Measurements from ENCODE around the gene SCUBE3.

The SCUBE3 gene

DNA sequence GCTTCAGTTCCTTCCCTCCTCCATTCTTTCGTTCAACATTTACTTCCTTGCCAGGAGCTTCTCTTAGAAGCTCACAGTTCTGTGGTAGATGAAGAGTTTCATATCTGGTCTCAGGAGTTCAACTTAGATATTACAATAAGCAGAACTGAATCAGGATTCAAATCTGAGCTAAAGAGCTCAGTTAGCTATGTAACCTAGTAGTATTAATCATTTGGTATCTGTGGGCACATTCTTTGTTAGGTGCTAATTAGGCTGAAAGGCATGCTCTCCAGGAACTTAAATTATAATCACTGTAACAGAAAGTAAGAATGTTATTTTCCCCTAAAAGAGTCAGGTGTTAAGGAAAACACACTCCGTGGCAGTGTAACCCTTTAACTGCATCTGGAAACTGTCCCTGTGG, 54.1 kb downstream of the SCUBE3 start:
- no peak overlapping the region for H3K4me3 ChIP-seq (ENCODE audit: low read length)
- TF ChIP-seq, protein P1, sequence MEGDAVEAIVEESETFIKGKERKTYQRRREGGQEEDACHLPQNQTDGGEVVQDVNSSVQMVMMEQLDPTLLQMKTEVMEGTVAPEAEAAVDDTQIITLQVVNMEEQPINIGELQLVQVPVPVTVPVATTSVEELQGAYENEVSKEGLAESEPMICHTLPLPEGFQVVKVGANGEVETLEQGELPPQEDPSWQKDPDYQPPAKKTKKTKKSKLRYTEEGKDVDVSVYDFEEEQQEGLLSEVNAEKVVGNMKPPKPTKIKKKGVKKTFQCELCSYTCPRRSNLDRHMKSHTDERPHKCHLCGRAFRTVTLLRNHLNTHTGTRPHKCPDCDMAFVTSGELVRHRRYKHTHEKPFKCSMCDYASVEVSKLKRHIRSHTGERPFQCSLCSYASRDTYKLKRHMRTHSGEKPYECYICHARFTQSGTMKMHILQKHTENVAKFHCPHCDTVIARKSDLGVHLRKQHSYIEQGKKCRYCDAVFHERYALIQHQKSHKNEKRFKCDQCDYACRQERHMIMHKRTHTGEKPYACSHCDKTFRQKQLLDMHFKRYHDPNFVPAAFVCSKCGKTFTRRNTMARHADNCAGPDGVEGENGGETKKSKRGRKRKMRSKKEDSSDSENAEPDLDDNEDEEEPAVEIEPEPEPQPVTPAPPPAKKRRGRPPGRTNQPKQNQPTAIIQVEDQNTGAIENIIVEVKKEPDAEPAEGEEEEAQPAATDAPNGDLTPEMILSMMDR (IDR thresholded peaks at IDR 0.05; ENCODE audit: insufficient read depth, low read depth, low read length, missing control alignments), result no peak

DNA sequence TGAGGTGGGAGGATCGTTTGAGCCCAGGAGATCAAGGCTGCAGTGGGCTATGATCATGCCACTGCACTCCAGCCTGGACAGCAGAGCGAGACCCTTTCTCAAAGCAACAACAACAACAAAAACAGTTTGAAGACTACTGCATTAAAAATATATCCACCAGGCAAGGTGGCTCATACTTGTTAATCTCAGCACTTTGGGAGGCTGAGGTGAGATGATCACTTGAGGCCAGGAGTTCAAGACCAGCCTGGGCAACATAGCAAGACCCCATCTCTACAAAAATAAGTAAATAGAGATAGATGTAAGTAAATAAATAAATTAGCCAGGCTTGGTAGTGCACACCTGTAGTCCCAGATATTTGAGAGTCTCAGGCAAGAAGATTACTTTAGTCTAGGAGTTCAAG, 58.2 kb downstream of the SCUBE3 start:
- DNase-seq (ENCODE audit: low read depth), result no peak
- TF ChIP-seq, protein P1 (IDR thresholded peaks at IDR 0.05; ENCODE audit: insufficient read depth, low read depth, low read length, missing control alignments), result no peak
- H3K4me3 ChIP-seq (ENCODE audit: low read length), result no peak overlapping the region

More for the DNA sequence above, 54.1 kb downstream of the SCUBE3 start:
- no peak for DNase-seq (ENCODE audit: low read depth)

DNA sequence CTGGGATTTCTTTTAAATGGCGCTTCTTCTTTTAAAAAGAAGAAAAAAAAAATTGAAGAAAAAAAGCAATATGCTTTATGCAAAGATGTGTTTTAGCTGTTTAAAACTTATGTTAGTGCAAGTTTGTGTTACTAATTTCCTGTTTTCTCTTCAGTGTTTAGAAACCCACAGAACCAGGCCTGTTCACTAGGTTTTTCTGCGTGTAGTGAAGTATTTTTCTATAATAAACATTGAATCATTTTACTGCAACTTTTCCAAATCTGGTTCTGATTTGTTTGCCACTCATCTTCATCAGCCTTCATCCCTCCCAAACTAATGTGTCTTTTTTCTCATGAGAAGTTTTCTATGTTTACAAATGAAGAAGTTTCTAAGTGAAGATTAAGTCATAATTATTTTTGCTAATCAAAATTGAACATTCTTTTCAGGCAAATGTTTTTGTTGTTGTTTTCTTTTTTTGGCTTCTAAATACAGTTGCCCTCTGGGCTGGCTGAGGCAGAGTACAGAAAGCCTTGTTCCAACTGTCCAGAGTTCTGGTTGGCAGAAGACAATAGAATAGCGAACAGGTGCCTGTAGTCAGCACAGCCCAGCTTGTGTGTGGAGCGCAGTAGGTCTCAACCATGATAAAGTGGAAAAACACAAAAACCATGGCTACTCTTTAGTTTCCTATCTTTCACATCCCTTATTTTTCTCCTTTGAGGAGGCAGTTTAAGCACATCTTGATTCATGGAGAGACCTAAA, 60.2 kb downstream of the SCUBE3 start:
- no peak overlapping the region for H3K4me3 ChIP-seq (ENCODE audit: low read length)
- TF ChIP-seq, protein P1 (IDR thresholded peaks at IDR 0.05; ENCODE audit: insufficient read depth, low read depth, low read length, missing control alignments), result no peak
- DNase-seq (ENCODE audit: low read depth), result no peak

DNA sequence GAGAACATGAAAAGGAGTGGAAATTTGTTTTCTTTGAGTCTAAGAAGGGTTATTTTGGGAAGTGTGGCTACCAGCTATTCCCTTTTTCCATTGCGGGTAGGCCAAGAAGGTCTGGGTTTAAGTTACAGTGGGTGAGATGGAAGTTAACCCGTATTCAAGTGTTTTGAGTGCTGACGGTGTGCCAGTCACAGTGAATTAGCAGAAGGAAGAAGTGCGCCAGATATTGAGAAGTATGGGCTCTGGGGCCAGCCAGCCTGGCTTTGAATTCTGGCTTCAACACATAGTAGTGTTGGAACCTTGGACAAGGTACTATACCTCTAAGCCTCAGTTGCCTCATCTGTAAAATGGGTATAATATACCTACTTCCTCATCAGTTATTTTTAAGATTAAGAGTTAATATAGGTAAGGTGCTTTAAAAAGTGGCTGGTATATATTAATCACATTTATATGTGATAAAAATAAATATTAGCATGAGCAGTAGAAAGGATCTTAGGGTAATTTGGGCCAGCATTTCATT, 62.0 kb downstream of the SCUBE3 start:
- DNase-seq (ENCODE audit: low read depth), result no peak
- H3K4me3 ChIP-seq (ENCODE audit: low read length), result no peak overlapping the region
- TF ChIP-seq, protein P1 (IDR thresholded peaks at IDR 0.05; ENCODE audit: insufficient read depth, low read depth, low read length, missing control alignments), result no peak

DNA sequence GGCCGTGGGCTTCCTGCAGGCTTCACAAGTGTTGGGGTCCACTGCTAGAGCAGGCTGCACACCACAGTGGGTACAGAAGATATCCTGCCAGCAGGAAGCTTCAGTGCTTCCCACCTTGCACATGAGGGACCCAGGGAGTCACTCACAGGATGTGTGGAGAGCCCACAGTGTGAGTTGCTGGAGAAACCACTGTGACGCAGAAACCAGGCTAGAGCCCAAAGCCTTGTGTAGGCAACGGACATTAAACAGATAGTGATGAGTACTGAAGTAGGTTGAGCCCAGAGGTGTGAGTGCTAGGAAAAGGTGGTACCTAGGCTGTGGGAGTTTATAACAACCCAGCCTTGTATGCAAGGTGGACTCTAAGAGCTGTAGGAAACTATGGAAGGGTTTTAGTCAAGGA, 65.0 kb downstream of the SCUBE3 start:
- H3K4me3 ChIP-seq (ENCODE audit: low read length), result no peak overlapping the region
- TF ChIP-seq, protein P1 (IDR thresholded peaks at IDR 0.05; ENCODE audit: insufficient read depth, low read depth, low read length, missing control alignments), result no peak
- DNase-seq (ENCODE audit: low read depth), result no peak

DNA sequence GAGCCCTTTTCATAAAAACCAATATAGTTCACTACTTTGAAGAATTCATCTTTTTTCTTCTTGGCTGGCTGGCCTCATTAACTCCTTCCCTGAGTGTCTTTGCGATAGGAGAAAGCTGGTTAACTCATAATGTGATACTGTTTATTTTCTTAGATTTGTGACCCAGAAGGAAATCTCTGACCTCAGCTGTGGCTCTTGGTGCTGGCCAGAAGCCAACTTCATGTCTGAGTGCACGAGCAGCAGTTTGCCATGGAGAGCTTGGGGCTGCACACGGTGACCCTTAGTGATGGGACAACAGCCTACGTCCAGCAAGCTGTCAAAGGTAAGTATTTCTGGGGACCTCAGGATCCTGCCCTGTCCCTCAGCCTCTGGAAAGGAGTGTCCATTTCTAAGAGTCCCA, 67.1 kb downstream of the SCUBE3 start:
- DNase-seq (ENCODE audit: low read depth), result no peak
- TF ChIP-seq, protein P1 (IDR thresholded peaks at IDR 0.05; ENCODE audit: insufficient read depth, low read depth, low read length, missing control alignments), result no peak
- no peak overlapping the region for H3K4me3 ChIP-seq (ENCODE audit: low read length)

DNA sequence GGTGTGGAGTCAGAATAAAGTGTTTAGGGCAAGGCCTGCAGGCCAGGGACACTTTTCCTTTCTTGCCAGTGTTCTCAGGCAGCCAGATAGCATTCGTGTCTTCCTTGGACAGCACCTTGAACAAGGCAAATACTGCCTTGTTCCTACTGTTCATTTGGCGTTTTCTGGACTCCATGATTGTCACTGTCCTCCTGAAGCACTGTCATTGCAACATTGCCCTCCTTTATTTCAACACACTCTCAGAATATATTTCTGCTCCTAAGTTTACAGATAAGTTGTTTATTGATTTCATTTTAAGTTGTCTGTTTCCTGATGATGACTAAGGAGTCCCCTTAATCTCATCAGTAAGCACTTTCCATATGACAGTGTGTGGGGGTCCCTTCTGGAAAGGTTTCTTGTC, 68.7 kb downstream of the SCUBE3 start:
- TF ChIP-seq, protein P1 (IDR thresholded peaks at IDR 0.05; ENCODE audit: insufficient read depth, low read depth, low read length, missing control alignments), result no peak
- no peak for DNase-seq (ENCODE audit: low read depth)
- H3K4me3 ChIP-seq (ENCODE audit: low read length), result no peak overlapping the region
